ENCODE data around the gene CST9.

DNA sequence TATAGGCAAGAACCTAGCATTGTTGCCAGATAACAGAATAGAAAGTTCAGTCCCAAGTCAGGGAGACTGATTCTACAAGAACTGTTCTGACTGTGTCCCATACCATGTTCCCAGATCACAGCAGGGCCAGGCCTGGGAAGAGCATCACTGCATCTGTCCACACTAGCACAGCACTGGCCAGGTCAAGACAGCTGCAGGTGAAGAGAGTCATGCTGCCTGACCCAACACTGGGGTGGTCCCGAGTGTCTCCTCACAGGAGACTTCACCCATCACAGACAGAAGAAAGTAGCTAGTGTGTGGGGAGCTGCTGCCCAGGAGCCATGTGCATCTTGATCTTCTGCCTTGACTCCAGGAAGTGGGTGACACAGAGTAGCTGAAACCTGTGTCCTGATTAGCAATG is 36.1 kb downstream of the CST9 start:
- TF ChIP-seq EZH2phosphoT487 (IDR thresholded peaks at IDR 0.05; ENCODE audit: low read depth), result no peak
- no peak for TF ChIP-seq CTCF (IDR thresholded peaks at IDR 0.05; ENCODE audit: low read depth, low read length)
